ENCODE results near the gene GPR171.
"Not testable (repeated sequence)": the region's sequence is repeated elsewhere in the genome, so short reads cannot be mapped to it uniquely, and the experiment has no call there.

The GPR171 gene
- total RNA-seq: 150 to 222 reads per million in 2 experiments

DNA sequence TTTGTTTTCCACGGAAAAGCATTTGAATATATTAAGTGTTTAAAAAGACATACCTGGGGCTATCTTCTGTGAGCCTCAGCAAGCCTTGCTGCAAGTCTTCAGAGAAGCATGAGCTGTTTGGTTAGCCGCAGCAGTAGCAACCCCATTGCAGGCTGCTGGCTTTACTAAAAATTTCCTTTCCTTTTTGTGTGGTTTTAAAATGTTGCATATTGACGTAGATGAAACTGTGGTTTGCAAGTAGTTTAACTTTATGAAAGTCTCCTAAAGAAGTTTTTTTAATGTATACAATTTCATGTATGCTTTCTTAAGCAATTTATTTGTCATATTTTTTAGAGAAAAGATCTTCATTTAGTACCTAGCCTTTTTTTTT lies at the start of gene GPR171:
Gene GPR171, minus strand, starts transcription at position 166 of the 370 bp plus-strand sequence. CDS start 3,830 bp downstream, outside the sequence.
- DNase-seq (ENCODE audit: low read depth): peak; percentile 49

DNA sequence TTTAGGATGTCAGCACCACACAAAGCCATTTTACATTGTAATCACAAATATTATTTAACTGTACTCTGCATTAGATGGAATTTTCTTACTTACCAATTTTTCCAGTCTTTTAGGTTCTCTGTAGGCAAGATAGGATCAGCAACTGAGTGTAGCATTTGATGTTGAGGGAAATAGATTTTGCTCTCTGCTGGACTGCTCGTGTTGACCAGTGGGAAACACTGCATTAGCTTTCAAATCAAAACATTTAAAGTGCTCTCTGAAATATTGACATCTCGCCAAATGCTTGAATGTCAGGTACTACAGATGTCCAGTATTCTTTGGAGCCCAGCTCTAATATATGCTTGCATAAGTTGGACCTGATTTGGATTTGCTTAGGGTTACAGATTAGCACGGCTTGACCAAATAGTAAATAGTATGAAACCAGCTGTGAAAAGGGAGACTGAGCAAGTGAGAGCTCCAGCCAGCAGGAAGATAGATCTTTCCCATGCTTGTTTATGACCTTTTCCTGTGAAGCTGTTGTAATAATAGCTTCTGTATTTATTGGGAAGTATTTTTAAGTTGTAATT lies 45.8 kb upstream of the GPR171 start:
- DNase-seq (ENCODE audit: low read depth): no peak

DNA sequence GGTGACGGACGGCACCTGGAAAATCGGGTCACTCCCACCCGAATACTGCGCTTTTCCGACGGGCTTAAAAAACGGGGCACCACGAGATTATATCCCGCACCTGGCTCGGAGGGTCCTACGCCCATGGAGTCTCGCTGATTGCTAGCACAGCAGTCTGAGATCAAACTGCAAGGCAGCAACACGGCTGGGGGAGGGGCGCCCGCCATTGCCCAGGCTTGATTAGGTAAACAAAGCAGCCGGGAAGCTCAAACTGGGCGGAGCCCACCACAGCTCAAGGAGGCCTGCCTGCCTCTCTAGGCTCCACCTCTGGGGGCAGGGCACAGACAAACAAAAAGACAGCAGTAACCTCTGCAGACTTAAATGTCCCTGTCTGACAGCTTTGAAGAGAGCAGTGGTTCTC lies 39.0 kb upstream of the GPR171 start:
- not testable (repeated sequence) for DNase-seq (ENCODE audit: low read depth)

DNA sequence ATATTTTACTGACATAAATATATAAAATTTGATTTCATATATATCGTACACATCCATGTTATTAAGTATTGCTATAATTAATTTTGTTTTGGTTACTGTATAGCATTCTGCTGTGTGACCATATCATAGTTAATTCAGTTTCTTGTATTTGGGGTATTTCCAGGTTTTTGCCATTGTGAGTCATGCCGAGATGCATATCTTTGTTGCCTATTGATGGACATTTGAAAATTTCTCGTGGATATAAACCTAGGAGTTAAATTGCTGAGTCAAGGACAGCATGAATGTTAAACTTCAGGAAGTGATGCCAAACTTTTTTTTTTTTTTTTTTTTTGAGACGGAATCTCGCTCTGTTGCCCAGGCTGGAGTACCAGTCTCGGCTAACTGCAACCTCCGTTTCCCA lies 33.7 kb upstream of the GPR171 start:
- DNase-seq (ENCODE audit: low read depth): no peak

GRCh38 chr3:151236316-151236715 lies 33.3 kb upstream of the GPR171 start:
- no peak for DNase-seq (ENCODE audit: low read depth)

DNA sequence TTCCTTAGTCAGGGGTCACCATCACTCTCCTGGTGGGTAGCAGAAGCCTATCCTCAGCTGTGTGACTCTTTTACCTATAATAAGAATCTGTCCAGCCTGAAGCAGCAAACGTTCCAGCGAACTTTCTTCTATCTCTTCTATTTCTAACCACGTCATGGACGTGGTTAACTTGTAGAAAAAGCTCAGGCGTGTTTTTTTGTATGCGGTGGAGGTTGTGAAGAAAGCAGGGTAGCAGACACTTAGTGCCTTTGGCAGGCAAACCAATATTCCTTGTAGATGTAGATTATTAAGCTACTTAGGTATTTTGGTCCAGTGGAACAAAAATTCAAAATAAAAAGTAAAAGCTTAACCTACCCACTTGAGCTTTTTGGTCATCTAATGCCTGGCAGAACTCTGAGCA lies 31.8 kb upstream of the GPR171 start:
- DNase-seq (ENCODE audit: low read depth): no peak

DNA sequence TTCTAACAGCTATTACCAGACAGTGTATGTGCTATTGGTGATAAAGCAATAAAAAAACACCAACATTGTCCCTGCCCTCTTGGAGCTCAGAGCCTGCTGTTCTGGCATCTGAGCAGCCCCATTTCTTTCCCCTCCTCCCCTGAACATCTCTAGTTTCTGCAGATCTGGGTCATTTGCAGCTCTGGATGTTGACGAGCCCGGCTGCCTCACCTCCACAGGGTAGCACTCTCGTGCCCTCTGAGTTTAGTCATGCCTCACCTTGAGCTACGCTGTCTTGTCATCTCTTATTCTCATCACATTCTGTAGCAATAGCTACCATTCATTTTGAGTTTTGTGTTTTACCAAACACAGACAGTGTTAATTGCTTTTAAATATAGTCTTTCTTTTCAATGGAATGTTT lies 30.0 kb upstream of the GPR171 start:
- no peak for DNase-seq (ENCODE audit: low read depth)

- DNase-seq (ENCODE audit: low read depth): not testable (repeated sequence)
Observed at GRCh38 chr3:151232403-151232802, 29.4 kb upstream of the GPR171 start.

- DNase-seq (ENCODE audit: low read depth): no peak
Observed at GRCh38 chr3:151230646-151231045, 27.6 kb upstream of the GPR171 start.

DNA sequence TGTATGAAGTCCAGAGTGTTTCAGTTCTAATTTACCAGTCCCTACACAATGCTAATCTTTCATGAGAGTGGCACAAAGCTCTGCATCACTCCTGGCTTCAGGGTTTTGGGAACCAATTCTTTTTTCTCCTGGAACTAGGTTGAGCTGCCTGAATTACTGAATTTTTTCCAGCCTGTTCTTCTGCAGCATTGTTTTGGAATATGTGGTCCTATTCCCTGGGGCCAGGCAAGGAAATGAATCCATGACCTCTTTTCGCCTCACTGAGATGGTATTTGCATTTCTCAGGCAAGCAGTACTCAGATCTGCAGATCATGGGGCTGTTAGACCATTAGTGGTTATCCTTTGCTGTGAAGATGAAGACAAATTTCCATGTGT lies 25.6 kb upstream of the GPR171 start:
- DNase-seq (ENCODE audit: low read depth): no peak

- peak; percentile 52 for DNase-seq (ENCODE audit: low read depth)
Observed at GRCh38 chr3:151227807-151228665, 25.0 kb upstream of the GPR171 start.

GRCh38 chr3:151227266-151227806 lies 24.3 kb upstream of the GPR171 start:
- no peak for DNase-seq (ENCODE audit: low read depth)

DNA sequence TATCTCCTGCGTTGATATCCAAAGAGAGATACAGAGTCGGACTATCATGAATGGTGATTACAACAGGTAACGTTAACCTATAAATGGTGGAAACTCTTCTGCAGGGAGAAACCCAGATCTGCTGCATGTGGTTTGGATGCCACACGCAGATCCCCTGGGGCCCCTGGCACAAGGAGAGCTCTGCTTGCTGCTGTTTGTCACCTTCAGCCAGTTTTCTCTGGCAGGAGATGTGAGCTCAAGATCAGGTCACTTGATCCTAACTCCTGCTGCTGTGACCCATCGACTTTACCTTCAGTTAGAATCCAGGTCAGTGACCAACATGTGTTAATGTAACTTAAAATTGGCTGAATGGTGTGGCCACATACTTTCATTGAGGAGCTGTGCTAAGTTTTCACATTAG lies 23.8 kb upstream of the GPR171 start:
- DNase-seq (ENCODE audit: low read depth): no peak

- DNase-seq (ENCODE audit: low read depth): no peak
Observed at GRCh38 chr3:151226088-151226563, 23.1 kb upstream of the GPR171 start.

DNA sequence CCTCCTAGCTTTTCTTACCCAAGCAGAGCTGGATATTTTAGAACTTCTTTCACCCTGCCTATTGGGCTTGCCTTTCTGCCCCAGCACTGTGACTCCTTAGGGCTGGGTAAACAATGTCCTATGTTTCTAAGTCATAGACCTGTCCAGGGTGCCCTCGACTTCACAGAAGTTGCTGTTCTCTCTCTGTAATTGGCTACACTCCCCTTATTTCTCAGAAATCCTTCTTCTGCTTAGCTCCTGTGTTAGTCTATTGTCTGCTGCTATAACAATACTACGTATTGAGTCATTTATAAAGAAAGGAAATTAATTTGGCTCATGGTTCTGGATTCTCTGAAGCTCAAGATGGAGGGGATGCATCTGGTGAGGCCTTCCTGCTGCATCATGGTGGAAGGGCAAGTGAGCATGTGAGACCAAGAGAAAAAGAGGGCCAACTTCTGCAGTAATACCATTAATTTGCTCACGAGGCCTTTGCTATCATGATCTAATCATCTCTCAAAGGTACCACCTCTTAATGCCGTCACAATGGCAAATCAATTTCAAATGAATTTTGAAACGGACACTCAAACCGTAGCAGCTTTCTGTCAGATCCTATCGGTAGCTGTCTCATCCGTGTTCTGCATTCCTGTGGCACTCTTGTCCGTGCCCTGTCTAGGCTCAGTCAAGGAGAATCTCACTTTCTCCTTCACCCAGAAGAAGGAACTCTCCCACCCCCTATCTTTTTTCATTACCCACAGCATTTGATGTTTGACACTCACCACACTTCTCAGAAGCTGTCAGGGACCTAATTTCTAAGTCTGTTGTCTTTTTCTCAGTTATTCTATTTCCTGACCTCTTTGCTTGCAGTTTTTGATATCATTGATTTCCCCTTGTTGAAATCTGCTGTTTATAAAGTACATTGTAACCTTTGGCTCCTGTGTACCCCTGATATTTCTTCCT lies 22.3 kb upstream of the GPR171 start:
- DNase-seq (ENCODE audit: low read depth): no peak

- DNase-seq (ENCODE audit: low read depth): no peak
Observed at GRCh38 chr3:151224268-151224866, 21.4 kb upstream of the GPR171 start.

DNA sequence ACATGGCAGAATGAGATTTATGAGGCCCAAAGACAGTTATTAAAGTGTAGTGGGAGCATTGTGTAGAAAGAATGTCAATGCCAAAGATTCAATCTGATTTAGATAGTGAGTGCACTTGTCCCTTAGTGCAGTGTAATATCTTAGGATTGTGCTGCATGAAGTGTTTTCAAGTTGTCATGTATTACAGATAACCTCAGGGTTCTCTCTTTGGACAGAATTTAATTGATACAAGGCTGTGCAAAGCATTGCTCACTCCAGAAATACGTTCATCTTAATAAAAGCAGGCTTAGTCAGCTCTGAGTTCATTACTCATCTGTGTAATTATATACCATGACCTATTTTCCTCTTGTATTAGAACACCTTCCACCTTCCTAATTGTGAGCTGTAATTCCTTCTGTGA lies 16.0 kb upstream of the GPR171 start:
- no peak for DNase-seq (ENCODE audit: low read depth)

GRCh38 chr3:151218136-151218535 lies 15.1 kb upstream of the GPR171 start:
- DNase-seq (ENCODE audit: low read depth): no peak

- no peak for DNase-seq (ENCODE audit: low read depth)
Observed at GRCh38 chr3:151216641-151217607, 13.9 kb upstream of the GPR171 start.

- no peak for DNase-seq (ENCODE audit: low read depth)
Observed at GRCh38 chr3:151214459-151214858, 11.4 kb upstream of the GPR171 start.

Measured in T follicular helper cell (primary cell).